Left renal cortex interstitium (tissue), 4 donors: ENCODE data around the gene SPPL2B. TPM values are rescaled to one million over a fixed set of nuclear protein-coding genes. Genes with fewer than 3 reads are reported as not detected.

Experiments
- DNase-seq, 4 donors: peaks; one replicate each; pipeline ENCODE4 v3.0.0-alpha.2; 2013; ENCODE audit warnings: low read depth in 4 of 4, low spot score in 2 of 4, missing footprints in 1 of 4
- polyA plus RNA-seq, 4 donors: library from polyadenylated mRNA; unstranded; fragments of 120-200 nt; gene quantifications; one replicate each; pipeline ENCODE4 v1.2.1, GENCODE V29; 2013; ENCODE audit not compliant: insufficient read length in 4 of 4

The SPPL2B gene
- polyA plus RNA-seq, 4 donors, result 39.5 to 141 (median 89.3) TPM

- no peak for DNase-seq
Measured at GRCh38 chr19:2399582-2399981, 71.1 kb downstream of the SPPL2B start.

Other genes with a start within 250 kb of the SPPL2B start
- 10 to 100 TPM; 20.9 to 33.3 (median 25.1) TPM for gene MOB3A, start 232.4 kb upstream of the SPPL2B start, polyA plus RNA-seq
- 1 to 10 TPM; 4.0 to 9.2 (median 7.4) TPM for gene IZUMO4, start 231.8 kb upstream of the SPPL2B start, polyA plus RNA-seq
- 100 to 1,000 TPM in 3 of 4 donors, 10 to 100 TPM in 1; 92.0 to 128 (median 113) TPM for gene AP3D1, start 177.1 kb upstream of the SPPL2B start, polyA plus RNA-seq
- gene DOT1L, start 164.8 kb upstream of the SPPL2B start, polyA plus RNA-seq, result 10 to 100 TPM; 20.1 to 43.7 (median 29.1) TPM
- gene PLEKHJ1, start 92.4 kb upstream of the SPPL2B start, polyA plus RNA-seq, result 10 to 100 TPM; 60.5 to 98.5 (median 82.3) TPM
- gene SF3A2, start 91.9 kb upstream of the SPPL2B start, polyA plus RNA-seq, result 10 to 100 TPM; 55.3 to 92.4 (median 84.6) TPM
- gene AMH, start 79.4 kb upstream of the SPPL2B start, polyA plus RNA-seq, result 1 to 10 TPM in 3 of 4 donors, under 1 TPM in 1; 0.96 to 3.8 (median 2.4) TPM
- under 1 TPM; 0.23 to 0.94 (median 0.74) TPM for gene JSRP1, start 72.3 kb upstream of the SPPL2B start, polyA plus RNA-seq
- under 1 TPM in 3 of 4 donors, not detected in 1; 0.06 to 0.21 (median 0.16) TPM for gene PEAK3, start 46.5 kb upstream of the SPPL2B start, polyA plus RNA-seq
- under 1 TPM; 0.06 to 0.14 (median 0.09) TPM for gene LINGO3, start 20.5 kb upstream of the SPPL2B start, polyA plus RNA-seq
- gene LSM7, start 98 bp upstream of the SPPL2B start, polyA plus RNA-seq, result 100 to 1,000 TPM in 3 of 4 donors, 10 to 100 TPM in 1; 75.3 to 125 (median 114) TPM
- gene TMPRSS9, start 31.6 kb downstream of the SPPL2B start, polyA plus RNA-seq, result 1 to 10 TPM in 1 of 4 donors, under 1 TPM in 3; 0.08 to 1.2 (median 0.62) TPM
- gene TIMM13, start 98.9 kb downstream of the SPPL2B start, polyA plus RNA-seq, result 100 to 1,000 TPM in 1 of 4 donors, 10 to 100 TPM in 3; 64.7 to 125 (median 91.1) TPM
- gene LMNB2, start 128.3 kb downstream of the SPPL2B start, polyA plus RNA-seq, result 10 to 100 TPM; 51.4 to 93.0 (median 76.8) TPM
- gene GADD45B, start 147.4 kb downstream of the SPPL2B start, polyA plus RNA-seq, result 10 to 100 TPM in 3 of 4 donors, 1 to 10 TPM in 1; 9.9 to 17.6 (median 11.3) TPM